NCI-H128 (cell line): Measurements from ENCODE around the gene PRSS53.

ENCODE experiments used
- DNase-seq: peaks from one replicate; lab custom pipeline; 2025; ENCODE audit not compliant: unreplicated experiment; lab: John Stamatoyannopoulos, UW

Gene PRSS53

GRCh38 chr16:31052114-31052513 lies 36.6 kb downstream of the PRSS53 start:
- no peak for DNase-seq

- no peak for DNase-seq
Measured at GRCh38 chr16:31050280-31051030, 38.3 kb downstream of the PRSS53 start.

- DNase-seq, result no peak
Measured at GRCh38 chr16:31043898-31044481, 44.8 kb downstream of the PRSS53 start.

DNA sequence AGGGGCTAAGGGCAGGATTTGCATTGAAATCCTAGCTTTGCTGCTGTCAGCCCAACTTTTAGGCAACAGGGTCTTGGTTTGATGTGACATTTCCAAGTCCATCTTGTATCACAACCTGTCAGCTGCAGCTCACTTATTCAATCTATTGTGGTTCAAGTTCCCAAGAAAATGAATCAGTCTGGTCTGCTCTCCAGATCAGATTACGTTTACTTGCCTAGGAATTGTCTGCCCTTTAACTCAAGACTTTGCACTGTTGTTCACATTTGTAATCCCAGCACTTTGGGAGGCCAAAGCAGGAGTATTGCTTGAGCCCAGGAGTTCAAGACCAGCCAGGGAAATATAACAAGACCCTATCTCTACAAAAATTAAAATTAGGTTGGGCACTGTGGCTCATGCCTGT lies 45.4 kb downstream of the PRSS53 start:
- DNase-seq, result no peak

GRCh38 chr16:31042866-31043265 lies 45.9 kb downstream of the PRSS53 start:
- DNase-seq, result no peak

DNA sequence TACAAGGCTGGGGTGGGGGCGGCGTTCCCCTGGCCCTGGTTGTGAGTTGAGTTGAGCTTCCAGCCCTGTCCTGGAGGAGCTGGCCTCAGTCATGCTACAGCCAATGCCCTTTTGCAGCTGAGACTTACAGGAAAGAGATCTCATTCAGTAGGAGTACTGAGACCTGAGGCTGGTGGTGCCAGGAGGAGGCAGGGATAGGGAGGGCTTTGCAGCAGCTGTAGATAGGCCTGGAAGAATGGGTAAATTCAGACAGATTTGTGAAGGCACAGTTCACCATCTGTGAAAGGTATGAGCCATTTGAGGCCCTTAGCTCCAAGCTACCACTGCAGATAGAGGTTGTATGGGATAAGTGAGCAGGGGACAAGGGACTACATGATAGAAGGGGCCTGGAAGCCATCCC lies 49.8 kb downstream of the PRSS53 start:
- DNase-seq, result no peak

DNA sequence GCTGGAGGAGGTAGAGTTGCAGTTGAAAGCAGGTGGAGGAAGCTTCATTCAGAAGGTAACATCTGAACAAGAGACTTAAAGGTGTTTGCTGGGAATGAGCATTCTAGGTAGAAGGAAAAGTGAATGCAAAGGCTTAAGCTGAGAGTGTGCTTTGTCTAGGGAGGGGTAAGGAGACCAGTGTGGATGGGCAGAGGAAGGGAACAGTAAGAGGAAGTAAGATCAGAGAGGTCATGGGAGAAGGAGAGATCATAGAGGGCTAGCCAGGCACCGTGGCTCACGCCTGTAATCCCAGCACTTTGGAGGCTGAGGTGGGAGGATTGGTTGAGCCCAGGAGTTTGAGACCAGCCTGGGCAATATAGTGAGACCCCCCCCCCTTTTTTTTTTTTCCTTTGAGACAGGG lies 52.1 kb downstream of the PRSS53 start:
- no peak for DNase-seq

- DNase-seq, result peak; percentile 44
Measured at GRCh38 chr16:31033709-31034492, 54.8 kb downstream of the PRSS53 start.
